Parathyroid adenoma (tissue), 2 donors: ENCODE results near the gene KCNJ6.

Experiments used
- H2AFZ ChIP-seq: fragments of 300-600 bp; sonication (generic); one replicate; pipeline ENCODE4 v1.7.0; 2017; ENCODE audit warnings: antibody characterized with exemption, mild to moderate bottlenecking
- H3K27ac ChIP-seq: fragments of 300-600 bp; sonication (generic); one replicate; pipeline ENCODE4 v1.7.0; 2017
- H3K27me3 ChIP-seq: fragments of 300-600 bp; sonication (generic); one replicate; pipeline ENCODE4 v1.7.0; 2017; ENCODE audit warnings: low read length; ENCODE audit not compliant: control insufficient read depth, insufficient read depth
- H3K36me3 ChIP-seq: fragments of 300-600 bp; sonication (generic); one replicate; pipeline ENCODE4 v1.7.0; 2017; ENCODE audit warnings: low read length; ENCODE audit not compliant: control insufficient read depth, insufficient read depth
- H3K4me1 ChIP-seq: fragments of 300-600 bp; sonication (generic); one replicate; pipeline ENCODE4 v1.7.0; 2017; ENCODE audit warnings: control low read depth
- H3K4me2 ChIP-seq: fragments of 300-600 bp; sonication (generic); one replicate; pipeline ENCODE4 v1.7.0; 2017; ENCODE audit warnings: low read length
- H3K4me3 ChIP-seq: fragments of 300-600 bp; sonication (generic); one replicate; pipeline ENCODE4 v1.7.0; 2017; ENCODE audit warnings: low read depth, low read length
- H3K79me2 ChIP-seq: fragments of 300-600 bp; sonication (generic); one replicate; pipeline ENCODE4 v1.7.0; 2017; ENCODE audit warnings: control low read depth
- H3K9ac ChIP-seq: fragments of 300-600 bp; sonication (generic); one replicate; pipeline ENCODE4 v1.7.0; 2017; ENCODE audit warnings: mild to moderate bottlenecking
- H3K9me3 ChIP-seq: fragments of 300-600 bp; sonication (generic); one replicate; pipeline ENCODE4 v1.7.0; 2017; ENCODE audit warnings: low read length; ENCODE audit not compliant: control insufficient read depth
- TF ChIP-seq, protein P1 (sequence below): fragments of 300-600 bp; sonication (generic); IDR thresholded peaks from one replicate; pipeline ENCODE4 v1.7.0; 2017; ENCODE audit warnings: antibody characterized with exemption, mild to moderate bottlenecking
- donor health status: primary hyperparathyroidism.

KCNJ6 gene

DNA sequence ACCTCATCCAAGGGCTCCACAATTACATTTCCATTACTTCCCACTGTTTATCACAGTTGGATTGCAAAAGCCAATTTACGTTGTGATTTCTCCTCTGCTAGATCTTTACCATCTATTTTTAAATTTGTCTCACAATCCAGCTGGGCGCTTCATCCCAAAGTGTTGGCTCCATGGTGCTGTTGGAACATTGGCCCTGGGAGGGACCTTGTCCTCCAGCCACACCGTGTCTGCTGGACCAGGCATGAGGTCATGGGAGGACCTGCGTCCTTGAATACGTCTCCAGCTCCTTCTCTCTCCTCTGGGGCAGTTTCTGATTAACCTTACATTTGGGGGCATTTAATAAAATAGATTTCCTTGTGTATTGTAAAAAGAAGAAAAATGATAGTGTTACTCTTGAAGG lies 125.4 kb downstream of the KCNJ6 start:
- no peaks in the 10 kb centered on the region for H3K27me3 ChIP-seq
- TF ChIP-seq, protein P1, sequence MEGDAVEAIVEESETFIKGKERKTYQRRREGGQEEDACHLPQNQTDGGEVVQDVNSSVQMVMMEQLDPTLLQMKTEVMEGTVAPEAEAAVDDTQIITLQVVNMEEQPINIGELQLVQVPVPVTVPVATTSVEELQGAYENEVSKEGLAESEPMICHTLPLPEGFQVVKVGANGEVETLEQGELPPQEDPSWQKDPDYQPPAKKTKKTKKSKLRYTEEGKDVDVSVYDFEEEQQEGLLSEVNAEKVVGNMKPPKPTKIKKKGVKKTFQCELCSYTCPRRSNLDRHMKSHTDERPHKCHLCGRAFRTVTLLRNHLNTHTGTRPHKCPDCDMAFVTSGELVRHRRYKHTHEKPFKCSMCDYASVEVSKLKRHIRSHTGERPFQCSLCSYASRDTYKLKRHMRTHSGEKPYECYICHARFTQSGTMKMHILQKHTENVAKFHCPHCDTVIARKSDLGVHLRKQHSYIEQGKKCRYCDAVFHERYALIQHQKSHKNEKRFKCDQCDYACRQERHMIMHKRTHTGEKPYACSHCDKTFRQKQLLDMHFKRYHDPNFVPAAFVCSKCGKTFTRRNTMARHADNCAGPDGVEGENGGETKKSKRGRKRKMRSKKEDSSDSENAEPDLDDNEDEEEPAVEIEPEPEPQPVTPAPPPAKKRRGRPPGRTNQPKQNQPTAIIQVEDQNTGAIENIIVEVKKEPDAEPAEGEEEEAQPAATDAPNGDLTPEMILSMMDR = no peak

DNA sequence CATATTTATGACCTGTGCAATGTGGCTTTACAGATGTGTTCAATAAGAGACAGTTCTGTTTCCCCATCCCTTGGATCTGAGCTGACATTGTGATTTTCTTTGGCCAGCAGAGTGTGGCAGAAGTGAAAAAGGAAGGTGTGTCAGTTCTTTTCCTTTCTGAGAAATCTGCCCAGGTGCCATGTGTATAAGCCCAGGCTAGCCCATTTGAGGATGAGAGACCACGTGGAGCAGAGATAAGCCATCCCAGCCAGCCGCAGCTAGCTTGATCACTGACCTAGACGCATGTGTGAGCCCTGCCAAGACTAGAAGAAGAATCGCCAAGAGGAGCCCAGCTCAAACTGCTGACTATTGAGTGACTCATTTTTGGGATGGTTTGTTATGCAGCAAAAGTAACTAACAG lies 127.8 kb downstream of the KCNJ6 start:
- Histone ChIP-seq H3K27ac (no peak overlapping the region), H3K79me2 (no peaks in the 10 kb centered on the region), H3K4me3 (no peak overlapping the region), H3K4me1 (no peaks in the 10 kb centered on the region), H3K27me3 (no peaks in the 10 kb centered on the region), H2AFZ (no peak overlapping the region), H3K36me3 (no peaks in the 10 kb centered on the region), H3K4me2 (no peak overlapping the region), H3K9ac (no peak overlapping the region), H3K9me3 (peaks cover 2% of the 10 kb centered on the region)
- TF ChIP-seq, protein P1 = no peak

More for the DNA sequence above, 125.4 kb downstream of the KCNJ6 start:
- H3K27ac ChIP-seq = no peak overlapping the region
- H2AFZ ChIP-seq = no peak overlapping the region
- no peak overlapping the region for H3K4me2 ChIP-seq
- no peaks in the 10 kb centered on the region for H3K4me1 ChIP-seq
- no peaks in the 10 kb centered on the region for H3K79me2 ChIP-seq
- no peak overlapping the region for H3K4me3 ChIP-seq
- H3K9ac ChIP-seq = no peak overlapping the region
- H3K9me3 ChIP-seq = peaks cover 2% of the 10 kb centered on the region
- H3K36me3 ChIP-seq = no peaks in the 10 kb centered on the region

DNA sequence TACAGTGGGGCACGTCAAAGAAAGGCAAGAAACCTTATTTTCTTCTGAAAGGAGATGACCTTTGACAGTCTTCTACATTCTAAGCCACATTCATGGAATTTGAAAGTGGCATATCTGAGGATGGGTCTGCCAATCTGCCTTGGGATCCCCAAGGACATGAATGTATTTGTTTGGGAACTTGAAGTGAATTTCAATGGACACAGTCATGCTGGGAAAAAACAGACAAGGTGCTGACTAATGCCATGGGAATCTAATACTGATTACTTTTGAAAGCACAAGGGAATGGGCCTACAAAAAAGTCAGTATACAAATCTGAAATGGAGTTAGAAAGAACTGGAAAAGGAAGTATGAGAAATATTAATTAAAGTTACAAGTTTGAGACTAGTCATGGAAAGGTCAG lies 128.8 kb downstream of the KCNJ6 start:
- Histone ChIP-seq H3K9me3 (peaks cover 2% of the 10 kb centered on the region), H3K27ac (no peak overlapping the region), H3K79me2 (no peaks in the 10 kb centered on the region), H2AFZ (no peak overlapping the region), H3K4me2 (no peak overlapping the region), H3K36me3 (no peaks in the 10 kb centered on the region), H3K9ac (no peak overlapping the region), H3K4me3 (no peak overlapping the region), H3K4me1 (no peaks in the 10 kb centered on the region), H3K27me3 (no peaks in the 10 kb centered on the region)
- TF ChIP-seq, protein P1 = no peak

DNA sequence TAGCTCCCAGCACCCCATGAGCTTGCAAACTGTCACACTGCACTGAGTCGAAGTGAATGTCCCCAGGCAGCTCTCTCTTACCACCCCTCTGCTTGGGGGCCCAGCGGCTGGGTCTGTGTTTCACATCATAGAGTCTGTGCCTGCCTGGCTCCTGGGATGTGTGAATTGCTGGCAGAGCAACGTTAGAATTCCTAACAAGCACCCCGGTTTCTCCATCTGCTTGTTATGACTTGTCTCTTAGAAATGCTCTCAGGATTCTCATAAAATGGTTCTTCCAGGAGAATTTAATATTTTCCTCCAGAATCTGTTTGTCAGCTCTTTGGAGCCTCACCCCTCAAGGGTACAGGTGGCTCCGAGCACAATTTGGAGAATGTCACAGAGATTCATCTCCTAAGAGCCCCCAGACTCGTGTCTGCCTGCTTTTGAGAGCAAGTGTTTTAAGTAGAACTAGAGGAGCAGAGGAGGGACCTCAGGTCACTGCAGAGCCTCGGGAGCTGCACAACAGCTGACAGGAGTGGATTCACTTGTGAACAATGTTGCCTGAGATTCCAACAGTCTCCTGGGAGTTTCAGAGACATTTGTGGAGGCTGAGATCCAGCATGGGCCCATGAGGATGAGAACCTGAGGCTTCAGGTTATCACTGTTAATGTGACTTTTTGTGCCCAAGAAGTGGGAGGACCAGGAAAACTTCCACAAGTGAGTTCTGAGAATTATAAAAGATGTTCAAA lies 131.5 kb downstream of the KCNJ6 start:
- H3K9me3 ChIP-seq = peaks cover 2% of the 10 kb centered on the region
- TF ChIP-seq, protein P1 = no peak

DNA sequence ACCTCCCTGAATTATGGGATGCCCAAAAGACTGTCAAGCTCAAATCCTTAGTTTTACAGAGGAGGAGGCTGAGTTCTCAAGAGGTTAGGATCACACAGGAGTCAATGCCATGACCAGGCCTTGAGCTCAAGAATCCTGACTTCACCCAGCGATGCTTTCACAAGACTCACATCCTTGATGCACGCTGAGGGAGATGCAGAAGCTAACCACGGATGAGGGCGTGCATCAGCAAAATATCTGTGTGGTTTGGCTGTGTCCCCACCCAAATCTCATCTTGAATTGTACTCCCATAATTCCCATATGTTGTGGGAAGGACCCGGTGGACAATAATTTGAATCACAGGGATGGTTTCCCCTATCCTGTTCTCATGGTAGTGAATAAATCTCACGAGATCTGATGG lies 133.2 kb downstream of the KCNJ6 start:
- no peaks in the 10 kb centered on the region for H3K36me3 ChIP-seq
- peaks cover 2% of the 10 kb centered on the region for H3K9me3 ChIP-seq
- no peak overlapping the region for H3K4me3 ChIP-seq
- TF ChIP-seq, protein P1 = no peak
- H3K4me2 ChIP-seq = no peak overlapping the region
- H3K9ac ChIP-seq = no peak overlapping the region
- no peaks in the 10 kb centered on the region for H3K79me2 ChIP-seq
- H3K27me3 ChIP-seq = no peaks in the 10 kb centered on the region
- H3K4me1 ChIP-seq = no peaks in the 10 kb centered on the region
- no peak overlapping the region for H2AFZ ChIP-seq
- H3K27ac ChIP-seq = no peak overlapping the region

More for the DNA sequence above, 131.5 kb downstream of the KCNJ6 start:
- Histone ChIP-seq H3K4me1 (no peaks in the 10 kb centered on the region), H3K79me2 (no peaks in the 10 kb centered on the region), H3K27ac (no peak overlapping the region), H3K27me3 (no peaks in the 10 kb centered on the region), H3K36me3 (no peaks in the 10 kb centered on the region), H3K9ac (no peak overlapping the region), H3K4me3 (no peak overlapping the region), H3K4me2 (no peak overlapping the region), H2AFZ (no peak overlapping the region)
